Duodenal mucosa (tissue), 2 donors: ENCODE measurements around the gene MAOB.

Experiments used
- H3K27ac ChIP-seq: one replicate; pipeline ENCODE4 v1.7.0; 2013; ENCODE audit warnings: low read depth, low read length
- H3K27me3 ChIP-seq, 2 donors: one replicate each; pipeline ENCODE4 v1.7.0; 2013; ENCODE audit warnings: low read length in 2 of 2, control low read depth in 1 of 2; ENCODE audit not compliant: insufficient read depth in 2 of 2, control insufficient read depth in 1 of 2
- H3K36me3 ChIP-seq, 2 donors: one replicate each; pipeline ENCODE4 v1.7.0; 2013; ENCODE audit warnings: low read length in 2 of 2, control low read depth in 1 of 2; ENCODE audit not compliant: insufficient read depth in 2 of 2, control insufficient read depth in 1 of 2
- H3K4me1 ChIP-seq, 2 donors: one replicate each; pipeline ENCODE4 v1.7.0; 2013; ENCODE audit warnings: low read length in 2 of 2, control low read depth in 1 of 2; ENCODE audit not compliant: insufficient read depth in 2 of 2, control insufficient read depth in 1 of 2
- H3K4me3 ChIP-seq, 2 donors: one replicate each; pipeline ENCODE4 v1.7.0; 2013; ENCODE audit warnings: low read length in 2 of 2, low read depth in 1 of 2
- H3K9ac ChIP-seq, 2 donors: one replicate each; pipeline ENCODE4 v1.7.0; 2013; ENCODE audit warnings: low read length in 2 of 2, low read depth in 1 of 2
- H3K9me3 ChIP-seq, 2 donors: one replicate each; pipeline ENCODE4 v1.7.0; 2013; ENCODE audit warnings: low read length in 2 of 2, control low read depth in 1 of 2; ENCODE audit not compliant: control insufficient read depth in 1 of 2

The MAOB gene

DNA sequence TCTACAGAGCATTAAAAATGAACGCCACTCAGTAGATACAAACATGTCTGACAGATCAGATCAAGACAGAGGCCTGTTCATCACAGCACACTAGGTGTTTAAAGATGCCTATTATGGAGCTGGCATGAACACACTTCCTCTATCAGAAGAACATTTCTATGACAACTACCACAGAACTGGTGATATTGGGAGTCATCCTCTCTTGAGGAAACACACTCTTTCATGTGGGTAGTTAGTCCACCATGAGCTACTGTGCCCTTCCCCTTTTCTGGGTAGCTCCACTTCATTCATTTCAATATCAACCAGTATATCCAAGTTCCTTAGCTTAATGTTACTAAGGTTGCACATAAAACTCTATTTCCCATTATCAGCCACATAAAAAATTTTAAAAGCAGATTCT, 46.7 kb downstream of the MAOB start:
- Histone ChIP-seq H3K4me1 (no peaks in the 10 kb centered on the region), H3K9ac (no peak overlapping the region), H3K9me3 (no peaks in the 10 kb centered on the region), H3K36me3 (no peaks in the 10 kb centered on the region), H3K27ac (no peak overlapping the region), H3K27me3 (no peaks in the 10 kb centered on the region), H3K4me3 (no peak overlapping the region)

- no peaks in the 10 kb centered on the region for H3K9me3 ChIP-seq
- no peaks in the 10 kb centered on the region for H3K36me3 ChIP-seq
- no peak overlapping the region for H3K9ac ChIP-seq
- no peak overlapping the region for H3K27ac ChIP-seq
- no peaks in the 10 kb centered on the region for H3K27me3 ChIP-seq
- H3K4me1 ChIP-seq: no peaks in the 10 kb centered on the region
- H3K4me3 ChIP-seq: no peak overlapping the region
Observed at GRCh38 chrX:43827791-43828190, 54.5 kb downstream of the MAOB start.

GRCh38 chrX:43822014-43822413, 60.2 kb downstream of the MAOB start:
- Histone ChIP-seq H3K27ac (no peak overlapping the region), H3K4me3 (no peak overlapping the region), H3K27me3 (no peaks in the 10 kb centered on the region), H3K4me1 (no peaks in the 10 kb centered on the region), H3K36me3 (no peaks in the 10 kb centered on the region), H3K9ac (no peak overlapping the region), H3K9me3 (no peaks in the 10 kb centered on the region)

GRCh38 chrX:43817444-43817843, 64.8 kb downstream of the MAOB start:
- Histone ChIP-seq H3K4me1 (peaks cover 0 to 4% of the 10 kb centered on the region in 2 donors), H3K4me3 (no peak overlapping the region), H3K9me3 (no peaks in the 10 kb centered on the region), H3K27ac (no peak overlapping the region), H3K27me3 (no peaks in the 10 kb centered on the region), H3K36me3 (no peaks in the 10 kb centered on the region), H3K9ac (no peak overlapping the region)

DNA sequence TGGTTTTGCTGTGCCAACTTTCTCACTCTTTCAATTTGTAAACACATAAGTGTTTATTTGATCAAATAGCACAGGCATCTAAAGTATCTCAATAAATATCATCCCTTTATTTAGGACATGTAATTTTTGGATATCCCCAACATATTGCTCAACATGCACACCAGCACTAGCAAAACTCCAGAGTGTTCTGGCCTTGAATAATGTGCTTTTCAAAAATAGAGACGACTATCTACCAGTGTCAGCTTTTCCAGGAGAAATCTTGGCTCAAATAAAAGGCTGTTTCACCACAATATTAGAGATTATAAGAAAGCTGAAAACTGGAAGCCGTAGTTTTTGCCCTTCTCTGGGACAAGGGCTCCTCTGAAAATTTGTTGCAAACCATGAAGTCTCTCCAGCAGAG, 67.0 kb downstream of the MAOB start:
- no peaks in the 10 kb centered on the region for H3K27me3 ChIP-seq
- H3K36me3 ChIP-seq: no peaks in the 10 kb centered on the region
- peaks cover 0 to 4% of the 10 kb centered on the region in 2 donors for H3K4me1 ChIP-seq
- no peak overlapping the region for H3K9ac ChIP-seq
- no peaks in the 10 kb centered on the region for H3K9me3 ChIP-seq
- H3K4me3 ChIP-seq: no peak overlapping the region
- H3K27ac ChIP-seq: no peak overlapping the region

GRCh38 chrX:43813898-43814297, 68.4 kb downstream of the MAOB start:
- Histone ChIP-seq H3K9ac (no peak overlapping the region), H3K4me1 (peaks cover 0 to 4% of the 10 kb centered on the region in 2 donors), H3K27me3 (no peaks in the 10 kb centered on the region), H3K9me3 (no peaks in the 10 kb centered on the region), H3K36me3 (no peaks in the 10 kb centered on the region), H3K27ac (no peak overlapping the region), H3K4me3 (no peak overlapping the region)

DNA sequence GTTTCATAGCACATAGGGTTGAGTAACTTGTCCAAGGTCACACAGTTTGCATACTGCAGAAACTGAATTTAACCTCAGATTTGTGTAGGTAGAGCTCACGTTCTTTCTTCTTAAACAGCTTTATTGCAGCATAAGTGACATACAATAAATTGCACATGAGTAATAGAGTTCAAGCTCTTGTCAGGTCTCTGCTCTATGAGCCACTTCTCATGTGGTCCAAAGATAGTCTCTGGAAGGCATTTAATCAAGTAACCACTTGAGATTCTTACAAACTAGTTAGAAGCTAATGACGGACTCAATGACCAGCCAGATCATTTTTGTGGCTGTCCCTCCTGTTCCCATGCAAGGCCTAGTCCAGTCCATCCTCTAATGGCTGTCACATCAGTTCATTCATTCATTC, 68.9 kb downstream of the MAOB start:
- no peak overlapping the region for H3K27ac ChIP-seq
- peaks cover 0 to 4% of the 10 kb centered on the region in 2 donors for H3K4me1 ChIP-seq
- no peaks in the 10 kb centered on the region for H3K36me3 ChIP-seq
- no peak overlapping the region for H3K4me3 ChIP-seq
- no peaks in the 10 kb centered on the region for H3K9me3 ChIP-seq
- no peak overlapping the region for H3K9ac ChIP-seq
- H3K27me3 ChIP-seq: no peaks in the 10 kb centered on the region

DNA sequence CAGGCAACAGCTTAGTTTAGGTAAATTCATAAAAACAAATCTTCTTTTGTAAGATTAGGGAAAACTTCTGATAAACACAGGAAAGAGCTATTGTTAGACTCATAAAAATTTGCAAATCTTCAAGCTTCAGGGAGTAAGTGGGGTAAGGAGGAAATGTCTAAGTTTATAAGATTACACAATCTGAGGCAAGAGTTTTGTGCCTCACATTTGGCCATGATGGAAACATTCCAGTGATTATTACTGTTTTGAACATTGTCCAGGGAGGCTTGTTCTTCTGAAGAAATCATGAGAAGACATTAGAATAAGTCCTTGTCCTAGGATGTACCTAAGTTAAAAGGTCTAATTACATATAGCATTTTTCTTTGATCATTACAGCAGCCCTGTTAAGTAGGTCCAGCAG, 72.8 kb downstream of the MAOB start:
- H3K36me3 ChIP-seq: no peaks in the 10 kb centered on the region
- H3K27me3 ChIP-seq: no peaks in the 10 kb centered on the region
- no peak overlapping the region for H3K4me3 ChIP-seq
- no peak overlapping the region for H3K27ac ChIP-seq
- H3K9ac ChIP-seq: no peak overlapping the region
- H3K9me3 ChIP-seq: no peaks in the 10 kb centered on the region
- H3K4me1 ChIP-seq: peaks cover 6% of the 10 kb centered on the region in 2 donors

DNA sequence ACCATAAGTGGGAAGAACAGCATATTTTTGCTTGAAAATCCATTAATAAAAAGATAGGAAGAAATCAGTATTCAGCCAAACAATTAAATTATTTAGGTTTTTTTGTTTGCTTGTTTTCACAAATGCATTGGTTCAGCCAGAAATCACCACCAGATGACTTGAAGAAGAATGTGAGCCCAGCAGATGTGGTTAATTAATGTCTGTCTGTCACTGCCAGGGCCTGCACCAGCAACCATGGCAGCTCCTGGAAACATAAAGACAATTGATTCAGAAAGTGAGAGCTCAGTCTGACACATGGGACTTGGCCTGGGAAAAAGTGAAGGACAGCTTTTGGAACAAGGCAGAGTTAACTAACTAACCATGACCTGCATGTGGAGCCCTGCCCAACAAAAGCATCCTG, 74.0 kb downstream of the MAOB start:
- Histone ChIP-seq H3K9me3 (no peaks in the 10 kb centered on the region), H3K27ac (no peak overlapping the region), H3K4me1 (peaks cover 6% of the 10 kb centered on the region in 2 donors), H3K9ac (no peak overlapping the region), H3K27me3 (no peaks in the 10 kb centered on the region), H3K4me3 (no peak overlapping the region), H3K36me3 (no peaks in the 10 kb centered on the region)

- Histone ChIP-seq H3K4me1 (peaks cover 6% of the 10 kb centered on the region in 2 donors), H3K27me3 (no peaks in the 10 kb centered on the region), H3K9ac (no peak overlapping the region), H3K36me3 (peaks cover 0 to 3% of the 10 kb centered on the region in 2 donors), H3K27ac (no peak overlapping the region), H3K4me3 (no peak overlapping the region), H3K9me3 (no peaks in the 10 kb centered on the region)
Observed at GRCh38 chrX:43805579-43805978, 76.7 kb downstream of the MAOB start.

DNA sequence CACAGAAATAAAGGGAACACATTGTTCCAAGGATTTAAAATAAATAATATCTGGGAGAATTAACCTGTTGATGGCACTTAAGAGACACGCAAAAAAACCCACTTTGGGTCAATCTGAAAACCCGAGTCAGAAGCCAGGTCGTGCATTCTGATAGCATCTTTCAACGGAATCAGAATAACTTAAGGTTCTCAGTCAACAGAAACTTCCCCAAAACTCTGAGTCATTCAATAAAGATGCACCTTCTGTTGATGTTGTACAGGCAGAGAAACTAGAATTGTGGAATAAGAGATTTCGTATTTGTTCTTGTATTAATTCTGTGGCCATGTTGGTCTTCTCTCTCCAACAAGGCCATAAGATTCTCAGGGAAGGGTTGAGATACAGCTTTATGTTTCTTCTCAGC, 78.2 kb downstream of the MAOB start:
- H3K27ac ChIP-seq: no peak overlapping the region
- H3K4me3 ChIP-seq: no peak overlapping the region
- H3K9ac ChIP-seq: no peak overlapping the region
- H3K9me3 ChIP-seq: no peaks in the 10 kb centered on the region
- H3K27me3 ChIP-seq: no peaks in the 10 kb centered on the region
- H3K4me1 ChIP-seq: peaks cover 6% of the 10 kb centered on the region in 2 donors
- peaks cover 0 to 3% of the 10 kb centered on the region in 2 donors for H3K36me3 ChIP-seq
